A673 (cell line): ENCODE results near the gene CDHR3. TPM values are rescaled to one million over a fixed set of nuclear protein-coding genes. Genes with fewer than 3 reads are reported as not detected.

Experiments
- BruUV-seq: library from RNA; stranded (reverse); fragments of 400-500 nt; replicated peaks from 2 replicates; lab custom pipeline; 2021; lab: Mats Ljungman, UMichigan
- CTCF ChIA-PET: fragments of 300-600 bp; sonication (Branson Sonifier 250); formaldehyde crosslinking; loops from one replicate; lab custom pipeline; 2022; ENCODE audit warnings: antibody characterized with exemption; lab: Charles Lee
- POLR2A ChIA-PET: fragments of 300-600 bp; sonication (Branson Sonifier 250); formaldehyde crosslinking; loops from one replicate; lab custom pipeline; 2022; ENCODE audit warnings: antibody characterized with exemption; ENCODE audit not compliant: low non-redundant PET; lab: Charles Lee
- DNase-seq: peaks from one replicate; pipeline ENCODE4 v3.0.0-alpha.2; 2015; ENCODE audit warnings: low spot score
- H3K27ac ChIP-seq: fragments of 200-600 bp; sonication (generic); 2 replicates; pipeline ENCODE4 v1.5.1; 2016; ENCODE audit warnings: mixed run types, low read depth, mild to moderate bottlenecking, mixed read lengths, antibody characterized with exemption, low read length; ENCODE audit not compliant: poor library complexity, severe bottlenecking
- H3K27me3 ChIP-seq: fragments of 200-600 bp; sonication (generic); replicated peaks from 2 replicates; pipeline ENCODE4 v1.6.1; 2017; ENCODE audit warnings: mixed run types, low read depth, mild to moderate bottlenecking, mixed read lengths, antibody characterized with exemption, low read length; ENCODE audit not compliant: insufficient read depth, poor library complexity
- H3K36me3 ChIP-seq: fragments of 200-600 bp; sonication (generic); 2 replicates; pipeline ENCODE4 v1.6.1; 2016; ENCODE audit warnings: mixed run types, mild to moderate bottlenecking, mixed read lengths, antibody characterized with exemption, low read length; ENCODE audit not compliant: insufficient read depth, poor library complexity, severe bottlenecking
- H3K4me1 ChIP-seq: fragments of 200-600 bp; sonication (generic); 2 replicates; pipeline ENCODE4 v1.6.1; 2017; ENCODE audit warnings: mixed run types, mild to moderate bottlenecking, mixed read lengths, antibody characterized with exemption, low read length; ENCODE audit not compliant: insufficient read depth, poor library complexity, severe bottlenecking
- H3K4me3 ChIP-seq: fragments of 200-600 bp; sonication (generic); 2 replicates; pipeline ENCODE4 v1.5.1; 2016; ENCODE audit warnings: low read depth, mixed run types, mild to moderate bottlenecking, mixed read lengths, low read length; ENCODE audit not compliant: poor library complexity, severe bottlenecking
- H3K9me3 ChIP-seq: fragments of 200-600 bp; sonication (generic); 2 replicates; pipeline ENCODE4 v1.6.1; 2016; ENCODE audit warnings: mixed run types, low read depth, mild to moderate bottlenecking, mixed read lengths, antibody characterized with exemption, low read length; ENCODE audit not compliant: poor library complexity, severe bottlenecking
- EZH2 ChIP-seq: fragments of 200-600 bp; sonication (generic); IDR thresholded peaks from 2 replicates; pipeline ENCODE4 v1.6.1; 2017; ENCODE audit warnings: borderline replicate concordance, low read depth, mild to moderate bottlenecking, mixed read lengths, antibody characterized with exemption, low read length; ENCODE audit not compliant: poor library complexity, severe bottlenecking
- intact Hi-C: fragments of 100-400 bp; cut with micrococcal nuclease; formaldehyde crosslinking; loops from one replicate; pipeline ENCODE4 v1.10.0; 2022; ENCODE audit not compliant: unreplicated experiment
- total RNA-seq: library from RNA; stranded (reverse); gene quantifications from 2 replicates; pipeline ENCODE4 v1.2.3, GENCODE V29; 2021
- TF ChIP-seq, protein P1 (sequence below): fragments of 300-800, 200-600 bp; sonication (generic); conservative IDR thresholded peaks from 2 replicates; pipeline ENCODE4 v1.5.1; 2017; ENCODE audit warnings: low read depth, mild to moderate bottlenecking, antibody characterized with exemption, low read length, moderate library complexity, mixed read lengths

The CDHR3 gene
- total RNA-seq, 1 experiment from 2014 or later = 13.9 TPM

- Histone ChIP-seq H3K4me3 (no peak overlapping the region), H3K36me3 (no peaks in the 10 kb centered on the region), H3K27me3 (no peaks in the 10 kb centered on the region), H3K27ac (peak overlapping the region; percentile 94), H3K9me3 (no peaks in the 10 kb centered on the region), H3K4me1 (peaks cover 47% of the 10 kb centered on the region)
- ChIA-PET POLR2A (interaction anchor here (0.6 kb wide), 2 partner anchors 12 kb away, joined by 3 read pairs; no protein-coding TSS in a partner anchor), CTCF (interaction anchor here (1.1 kb wide), 1 partner anchor 81 kb away, joined by 5 read pairs; no protein-coding TSS in a partner anchor)
- no peak for DNase-seq
- intact Hi-C loops = no loop called here
- BruUV-seq = no TSS peak
- TF ChIP-seq, protein P1, sequence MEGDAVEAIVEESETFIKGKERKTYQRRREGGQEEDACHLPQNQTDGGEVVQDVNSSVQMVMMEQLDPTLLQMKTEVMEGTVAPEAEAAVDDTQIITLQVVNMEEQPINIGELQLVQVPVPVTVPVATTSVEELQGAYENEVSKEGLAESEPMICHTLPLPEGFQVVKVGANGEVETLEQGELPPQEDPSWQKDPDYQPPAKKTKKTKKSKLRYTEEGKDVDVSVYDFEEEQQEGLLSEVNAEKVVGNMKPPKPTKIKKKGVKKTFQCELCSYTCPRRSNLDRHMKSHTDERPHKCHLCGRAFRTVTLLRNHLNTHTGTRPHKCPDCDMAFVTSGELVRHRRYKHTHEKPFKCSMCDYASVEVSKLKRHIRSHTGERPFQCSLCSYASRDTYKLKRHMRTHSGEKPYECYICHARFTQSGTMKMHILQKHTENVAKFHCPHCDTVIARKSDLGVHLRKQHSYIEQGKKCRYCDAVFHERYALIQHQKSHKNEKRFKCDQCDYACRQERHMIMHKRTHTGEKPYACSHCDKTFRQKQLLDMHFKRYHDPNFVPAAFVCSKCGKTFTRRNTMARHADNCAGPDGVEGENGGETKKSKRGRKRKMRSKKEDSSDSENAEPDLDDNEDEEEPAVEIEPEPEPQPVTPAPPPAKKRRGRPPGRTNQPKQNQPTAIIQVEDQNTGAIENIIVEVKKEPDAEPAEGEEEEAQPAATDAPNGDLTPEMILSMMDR = no peak
- TF ChIP-seq EZH2 = no peak
These were observed 109.6 kb downstream of the CDHR3 start for GRCh38 chr7:106072715-106073091.

GRCh38 chr7:106073701-106074100 is 110.6 kb downstream of the CDHR3 start:
- BruUV-seq = no TSS peak
- H3K36me3 ChIP-seq = no peaks in the 10 kb centered on the region
- ChIA-PET CTCF (no interaction called here), POLR2A (interaction anchor here (0.6 kb wide), 1 partner anchor 38 kb away, joined by 13 read pairs; the partner anchor contains the start of gene SYPL1)
- peaks cover 48% of the 10 kb centered on the region for H3K4me1 ChIP-seq
- no peaks in the 10 kb centered on the region for H3K9me3 ChIP-seq
- H3K27me3 ChIP-seq = no peaks in the 10 kb centered on the region
- no peak for DNase-seq
- intact Hi-C loops = no loop called here
- TF ChIP-seq, protein P1 = no peak
- TF ChIP-seq EZH2 = no peak
- H3K27ac ChIP-seq = peak overlapping the region; percentile 14
- no peak overlapping the region for H3K4me3 ChIP-seq

GRCh38 chr7:106074257-106074656 is 111.2 kb downstream of the CDHR3 start:
- ChIA-PET POLR2A (no interaction called here), CTCF (no interaction called here)
- no peak overlapping the region for H3K27ac ChIP-seq
- H3K36me3 ChIP-seq = no peaks in the 10 kb centered on the region
- no peak overlapping the region for H3K4me3 ChIP-seq
- H3K4me1 ChIP-seq = peaks cover 48% of the 10 kb centered on the region
- TF ChIP-seq, protein P1 = no peak
- TF ChIP-seq EZH2 = no peak
- no peaks in the 10 kb centered on the region for H3K27me3 ChIP-seq
- no peaks in the 10 kb centered on the region for H3K9me3 ChIP-seq
- BruUV-seq = no TSS peak
- intact Hi-C loops = no loop called here
- DNase-seq = no peak
